GM23338 (cell line): ENCODE measurements around the gene KRTDAP. TPM values are rescaled to one million over a fixed set of nuclear protein-coding genes. Genes with fewer than 3 reads are reported as not detected.

Experiments used
- ATAC-seq: fragments of 200-7000 bp; cut with Tn5 transposase; 3 replicates; pipeline ENCODE4 v1.9.1; 2020
- DNase-seq: peaks from one replicate; pipeline ENCODE4 v3.0.0-alpha.2; 2015; ENCODE audit warnings: low spot score
- H2AFZ ChIP-seq: fragments of 200-600 bp; sonication (generic); 2 replicates; pipeline ENCODE4 v1.8.0; 2016; ENCODE audit warnings: antibody characterized with exemption, mild to moderate bottlenecking, moderate library complexity
- H3F3A ChIP-seq: fragments of 200-600 bp; sonication (generic); replicated peaks from 2 replicates; pipeline ENCODE4 v1.8.0; 2017; ENCODE audit warnings: antibody characterized with exemption, mixed run types, low read depth
- H3K27ac ChIP-seq: fragments of 200-600 bp; sonication (generic); 2 replicates; pipeline ENCODE4 v1.6.1; 2016; ENCODE audit warnings: low read depth
- H3K27me3 ChIP-seq: fragments of 200-600 bp; sonication (generic); 2 replicates; pipeline ENCODE4 v1.8.0; 2016; ENCODE audit warnings: mild to moderate bottlenecking, mixed run types, moderate library complexity; ENCODE audit not compliant: insufficient read depth
- H3K36me3 ChIP-seq: fragments of 200-600 bp; sonication (generic); 2 replicates; pipeline ENCODE4 v1.8.0; 2016; ENCODE audit warnings: mild to moderate bottlenecking; ENCODE audit not compliant: insufficient read depth
- H3K4me1 ChIP-seq: fragments of 200-600 bp; sonication (generic); 2 replicates; pipeline ENCODE4 v1.8.0; 2016; ENCODE audit warnings: mild to moderate bottlenecking, moderate library complexity; ENCODE audit not compliant: insufficient read depth
- H3K4me2 ChIP-seq: fragments of 200-600 bp; sonication (generic); 2 replicates; pipeline ENCODE4 v1.7.1; 2017; ENCODE audit warnings: mixed run types
- H3K4me3 ChIP-seq: fragments of 200-600 bp; sonication (generic); 2 replicates; pipeline ENCODE4 v1.6.1; 2016; ENCODE audit warnings: mixed run types
- H3K79me2 ChIP-seq: fragments of 200-600 bp; sonication (generic); replicated peaks from 2 replicates; pipeline ENCODE4 v1.8.0; 2017; ENCODE audit warnings: mild to moderate bottlenecking; ENCODE audit not compliant: insufficient read depth
- H3K9me2 ChIP-seq: fragments of 200-600 bp; sonication (generic); 2 replicates; pipeline ENCODE4 v1.8.0; 2017; ENCODE audit not compliant: insufficient read depth
- H4K20me1 ChIP-seq: fragments of 200-600 bp; sonication (generic); replicated peaks from 2 replicates; pipeline ENCODE4 v1.8.0; 2017; ENCODE audit warnings: mild to moderate bottlenecking; ENCODE audit not compliant: insufficient read depth
- H3K27ac Mint-ChIP-seq: 2 replicates; pipeline ENCODE4 v1.8.0; 2020; ENCODE audit warnings: inconsistent platforms, mild to moderate bottlenecking, moderate library complexity, mixed read lengths
- H3K27me3 Mint-ChIP-seq: 3 replicates; pipeline ENCODE4 v1.8.0; 2022; ENCODE audit warnings: low read depth, mild to moderate bottlenecking, moderate library complexity, mixed read lengths, inconsistent platforms; ENCODE audit not compliant: insufficient read depth, poor library complexity
- H3K36me3 Mint-ChIP-seq: 3 replicates; pipeline ENCODE4 v1.8.0; 2021; ENCODE audit warnings: low read depth, mild to moderate bottlenecking, inconsistent platforms, moderate library complexity, mixed read lengths
- H3K4me1 Mint-ChIP-seq: 3 replicates; pipeline ENCODE4 v1.8.0; 2020; ENCODE audit warnings: mild to moderate bottlenecking, inconsistent platforms, mixed read lengths
- H3K4me3 Mint-ChIP-seq: 3 replicates; pipeline ENCODE4 v1.8.0; 2021; ENCODE audit warnings: moderate library complexity, mild to moderate bottlenecking, inconsistent platforms, mixed read lengths
- H3K9me3 Mint-ChIP-seq: 3 replicates; pipeline ENCODE4 v1.8.0; 2020; ENCODE audit warnings: moderate library complexity, mild to moderate bottlenecking, inconsistent platforms, mixed read lengths
- CREB1 ChIP-seq: fragments of 250-450 bp; sonication (Bioruptor Pico); IDR thresholded peaks from 2 replicates; pipeline ENCODE4 v1.5.0; 2020; ENCODE audit warnings: low read depth, mild to moderate bottlenecking, moderate library complexity
- CTCF ChIP-seq, 2 experiments: fragments of 200-600 bp in 1 of 2; sonication (generic) in 1 of 2; conservative IDR thresholded peaks; 2 replicates each; pipeline versions ENCODE4 v1.5.1 to v1.6.1; 2016 to 2017; ENCODE audit warnings: antibody characterized with exemption in 2 of 2, low read depth in 2 of 2, mild to moderate bottlenecking in 2 of 2, moderate library complexity in 1 of 2
- ETS1 ChIP-seq: IDR thresholded peaks from 2 replicates; pipeline ENCODE4 v1.6.1; 2016; ENCODE audit warnings: antibody characterized with exemption
- EZH2 ChIP-seq: fragments of 200-600 bp; sonication (generic); IDR thresholded peaks from one replicate; pipeline ENCODE4 v1.8.0; 2017; ENCODE audit warnings: antibody characterized with exemption, mild to moderate bottlenecking, low read depth; ENCODE audit not compliant: unreplicated experiment
- EZH2phosphoT487 ChIP-seq: fragments of 200-600 bp; sonication (generic); IDR thresholded peaks from one replicate; pipeline ENCODE4 v1.8.1; 2018; ENCODE audit warnings: antibody characterized with exemption; ENCODE audit not compliant: unreplicated experiment
- NANOG ChIP-seq: IDR thresholded peaks from 2 replicates; pipeline ENCODE4 v1.6.1; 2016; ENCODE audit warnings: antibody characterized with exemption, borderline replicate concordance
- POLR2AphosphoS5 ChIP-seq: IDR thresholded peaks from 2 replicates; pipeline ENCODE4 v1.6.1; 2016; ENCODE audit warnings: antibody characterized with exemption, low read depth
- REST ChIP-seq: IDR thresholded peaks from one replicate; pipeline ENCODE4 v1.6.1; 2018; ENCODE audit warnings: antibody characterized with exemption; ENCODE audit not compliant: unreplicated experiment
- ZNF331 ChIP-seq: fragments of 250-450 bp; sonication (Bioruptor Pico); IDR thresholded peaks from 2 replicates; pipeline ENCODE4 v1.5.0; 2020; ENCODE audit warnings: low read depth, mild to moderate bottlenecking, moderate library complexity
- polyA plus RNA-seq: library from polyadenylated mRNA; unstranded; fragments of >200 nt; fragmentation: Nextera tagmentation; extraction: Ambion mirVana; gene quantifications from 2 replicates; pipeline ENCODE4 v1.2.1, GENCODE V29; 2016
- total RNA-seq: library from RNA; depleted of rRNA; stranded (reverse); fragments of >200 nt; shearing (Covaris generic); gene quantifications from 2 replicates; pipeline ENCODE4 v1.2.3, GENCODE V29; 2014

The KRTDAP gene
- total and polyA plus RNA-seq, 2 experiments from 2014 or later = 2.7 TPM; not detected in 1

GRCh38 chr19:35510626-35510964 lies 20.3 kb upstream of the KRTDAP start:
- Histone ChIP-seq H3K4me2 (peak overlapping the region; percentile 79), H3K27ac (no peak overlapping the region), H3K36me3 (peaks cover 20% of the 10 kb centered on the region), H4K20me1 (peaks cover 5% of the 10 kb centered on the region), H3K27me3 (peaks cover 2% of the 10 kb centered on the region; the same call in 1 of the 2 replicates), H3K4me1 (peaks cover 27% of the 10 kb centered on the region), H2AFZ (peak overlapping the region; percentile 91), H3K9me2 (no peaks in the 10 kb centered on the region), H3F3A (0 out of 2 replicates have a peak, but pooled peaks cover 3% of the 10 kb centered on the region), H3K79me2 (peaks cover 33% of the 10 kb centered on the region), H3K4me3 (peak overlapping the region; percentile 87)
- DNase-seq (no peak), ATAC-seq (peak; percentile 3)
- Mint-ChIP-seq H3K4me1 (peaks cover 33% of the 10 kb centered on the region), H3K4me3 (peak overlapping the region; percentile 97), H3K9me3 (no peaks in the 10 kb centered on the region; the same call in 1 of the 3 replicates), H3K27ac (no peak overlapping the region), H3K36me3 (peaks cover 35% of the 10 kb centered on the region), H3K27me3 (peaks cover 14% of the 10 kb centered on the region)
- TF ChIP-seq NANOG = no peak
- TF ChIP-seq CTCF (conservative IDR thresholded peaks at IDR 0.05; ENCODE audit: low read depth in 2 of 2) = no peak
- no peak for TF ChIP-seq POLR2AphosphoS5
- no peak for TF ChIP-seq ZNF331
- no peak for TF ChIP-seq EZH2
- no peak for TF ChIP-seq REST
- no peak for TF ChIP-seq EZH2phosphoT487
- TF ChIP-seq CREB1 (CRISPR knock-in tag) = no peak
- TF ChIP-seq ETS1 = no peak
